ENCODE measurements around the gene MRPL32.

MRPL32 gene

DNA sequence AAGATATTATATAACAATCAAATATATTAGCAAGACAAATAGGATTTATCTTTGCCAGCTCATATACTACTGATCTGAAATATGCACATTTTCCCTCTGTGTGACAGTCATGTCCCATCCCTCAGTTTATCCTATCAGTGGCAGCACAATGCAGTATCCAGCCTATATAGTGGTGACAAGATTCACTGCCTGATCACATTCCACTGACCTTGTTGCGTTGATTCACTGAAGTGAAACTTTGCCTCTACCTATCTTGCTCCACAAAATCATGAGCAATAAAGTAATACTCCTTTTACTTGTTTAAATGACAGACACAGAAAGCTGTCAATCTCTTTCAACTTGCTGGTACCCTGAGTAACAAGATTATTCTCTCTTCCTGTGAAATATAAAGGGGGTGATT is 6.5 kb upstream of the MRPL32 start:
- Histone ChIP-seq H3K9me3 (no peaks in the 10 kb centered on the region), H3K27ac (no peak overlapping the region), H3K4me1 (peaks cover 28% of the 10 kb centered on the region), H4K20me1 (peaks cover 66% of the 10 kb centered on the region), H3K4me3 (no peak overlapping the region), H3K4me2 (no peak overlapping the region), H3K9ac (no peak overlapping the region), H3K27me3 (no peaks in the 10 kb centered on the region), H3K36me3 (peaks cover 74% of the 10 kb centered on the region)
- TF ChIP-seq Cebpa-rat (IDR thresholded peaks at IDR 0.05): no peak

DNA sequence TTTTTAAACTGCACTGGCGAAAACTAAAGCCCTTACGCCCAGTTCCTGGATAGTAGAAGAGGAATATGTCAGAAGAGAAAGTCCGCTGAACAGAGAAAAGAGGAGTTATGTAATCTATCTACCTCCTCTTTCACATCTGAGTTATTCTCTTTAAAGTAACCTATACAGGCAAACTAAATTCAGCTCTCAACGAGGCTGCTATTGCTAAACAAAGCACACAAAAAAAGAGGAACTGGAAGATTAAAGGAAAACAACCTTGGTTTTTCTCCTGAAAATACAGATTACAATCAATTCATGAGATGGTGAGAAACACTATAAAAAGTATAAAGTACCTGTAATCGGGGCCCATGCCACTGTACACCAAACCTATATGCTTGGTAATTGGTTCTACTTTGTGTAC is 6.0 kb upstream of the MRPL32 start:
- no peaks in the 10 kb centered on the region for H3K9me3 ChIP-seq
- peaks cover 72% of the 10 kb centered on the region for H4K20me1 ChIP-seq
- H3K27ac ChIP-seq: no peak overlapping the region
- no peak overlapping the region for H3K9ac ChIP-seq
- H3K4me1 ChIP-seq: peaks cover 32% of the 10 kb centered on the region
- no peak overlapping the region for H3K4me3 ChIP-seq
- H3K27me3 ChIP-seq: no peaks in the 10 kb centered on the region
- no peak for TF ChIP-seq Cebpa-rat (IDR thresholded peaks at IDR 0.05)
- no peak overlapping the region for H3K4me2 ChIP-seq
- peaks cover 68% of the 10 kb centered on the region for H3K36me3 ChIP-seq

- H4K20me1 ChIP-seq: peaks cover 77% of the 10 kb centered on the region
- H3K4me2 ChIP-seq: peak overlapping the region; percentile 90
- TF ChIP-seq Cebpa-rat (IDR thresholded peaks at IDR 0.05): no peak
- peaks cover 40% of the 10 kb centered on the region for H3K4me1 ChIP-seq
- no peak overlapping the region for H3K4me3 ChIP-seq
- peaks cover 43% of the 10 kb centered on the region for H3K36me3 ChIP-seq
- no peak overlapping the region for H3K9ac ChIP-seq
- H3K27me3 ChIP-seq: no peaks in the 10 kb centered on the region
- no peak overlapping the region for H3K27ac ChIP-seq
- H3K9me3 ChIP-seq: no peaks in the 10 kb centered on the region
Observed at GRCh38 chr7:42928754-42929153, 3.4 kb upstream of the MRPL32 start.

- Histone ChIP-seq H3K4me2 (peak overlapping the region; percentile 90), H3K36me3 (peaks cover 36% of the 10 kb centered on the region), H3K27ac (no peak overlapping the region), H3K4me3 (no peak overlapping the region), H4K20me1 (peaks cover 71% of the 10 kb centered on the region), H3K27me3 (no peaks in the 10 kb centered on the region), H3K9me3 (no peaks in the 10 kb centered on the region), H3K9ac (no peak overlapping the region; the same call in 1 of the 2 replicates), H3K4me1 (peaks cover 47% of the 10 kb centered on the region)
- no peak for TF ChIP-seq Cebpa-rat (IDR thresholded peaks at IDR 0.05)
Observed at GRCh38 chr7:42929449-42929848, 2.7 kb upstream of the MRPL32 start.

GRCh38 chr7:42930889-42931288 is 1.3 kb upstream of the MRPL32 start:
- Histone ChIP-seq H4K20me1 (peaks cover 56% of the 10 kb centered on the region), H3K9ac (peak overlapping the region; percentile 98), H3K4me3 (peak overlapping the region; percentile 99), H3K27ac (peak overlapping the region; percentile 90), H3K9me3 (no peaks in the 10 kb centered on the region), H3K27me3 (no peaks in the 10 kb centered on the region), H3K4me1 (peaks cover 48% of the 10 kb centered on the region), H3K36me3 (peaks cover 33% of the 10 kb centered on the region), H3K4me2 (peak overlapping the region; percentile 90)
- TF ChIP-seq Cebpa-rat (IDR thresholded peaks at IDR 0.05): no peak

GRCh38 chr7:42931447-42931833 is 736 bp upstream of the MRPL32 start:
- no peak for TF ChIP-seq Cebpa-rat (IDR thresholded peaks at IDR 0.05)
- H3K27me3 ChIP-seq: no peaks in the 10 kb centered on the region
- no peaks in the 10 kb centered on the region for H3K9me3 ChIP-seq
- H3K27ac ChIP-seq: peak overlapping the region; percentile 90
- H3K4me2 ChIP-seq: peak overlapping the region; percentile 90
- peaks cover 53% of the 10 kb centered on the region for H4K20me1 ChIP-seq
- H3K4me1 ChIP-seq: peaks cover 48% of the 10 kb centered on the region
- peaks cover 32% of the 10 kb centered on the region for H3K36me3 ChIP-seq
- H3K9ac ChIP-seq: peak overlapping the region; percentile 98
- peak overlapping the region; percentile 99 for H3K4me3 ChIP-seq

DNA sequence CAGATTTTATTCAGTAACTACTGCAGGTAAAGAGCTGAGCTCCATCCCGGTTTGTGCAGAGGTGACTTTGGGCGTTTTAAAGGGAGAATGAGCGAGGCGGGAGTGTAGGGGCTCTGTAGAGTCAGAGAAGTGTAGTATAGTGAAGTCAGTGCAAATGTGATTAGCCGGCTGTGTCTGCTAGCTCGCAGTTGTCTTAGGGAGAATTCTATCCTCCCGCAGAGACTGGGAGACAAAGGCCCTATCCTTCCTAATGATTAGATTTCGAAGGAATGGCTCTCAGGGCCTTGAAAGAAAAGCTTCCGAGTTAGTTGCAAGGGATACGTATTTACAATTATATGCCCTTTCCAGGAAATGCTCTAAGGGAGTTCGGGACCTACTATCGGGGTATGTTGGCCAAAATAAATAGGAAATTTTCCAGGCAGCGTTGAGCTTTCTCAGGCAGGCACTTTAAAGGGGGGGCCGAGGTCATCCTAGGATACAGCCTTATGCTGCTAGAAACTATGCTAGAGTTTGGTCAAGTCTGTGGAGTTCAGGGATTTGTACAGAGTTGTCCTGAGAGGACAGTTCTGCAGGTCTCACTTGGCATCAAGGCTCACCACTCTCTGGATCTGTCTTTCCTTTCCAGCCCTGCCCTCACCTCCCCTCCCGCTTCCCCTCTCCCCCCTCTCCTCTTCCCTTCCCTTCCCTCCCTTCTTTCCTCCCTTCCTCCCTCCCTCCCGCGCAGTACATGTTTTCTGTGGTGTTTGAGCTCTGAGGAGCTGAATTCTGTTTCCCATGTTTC is 825 bp downstream of the MRPL32 start:
- Histone ChIP-seq H4K20me1 (peaks cover 38% of the 10 kb centered on the region), H3K36me3 (peaks cover 27% of the 10 kb centered on the region)
- no peak for TF ChIP-seq Cebpa-rat (IDR thresholded peaks at IDR 0.05)

GRCh38 chr7:42934291-42934690 is 2.1 kb downstream of the MRPL32 start:
- Histone ChIP-seq H3K9me3 (no peaks in the 10 kb centered on the region), H3K4me2 (peak overlapping the region; percentile 93), H3K27ac (no peak overlapping the region), H3K4me3 (no peak overlapping the region), H3K9ac (no peak overlapping the region), H3K27me3 (no peaks in the 10 kb centered on the region), H3K36me3 (peaks cover 38% of the 10 kb centered on the region), H4K20me1 (peaks cover 25% of the 10 kb centered on the region), H3K4me1 (peaks cover 34% of the 10 kb centered on the region)
- TF ChIP-seq Cebpa-rat (IDR thresholded peaks at IDR 0.05): no peak

More for the DNA sequence above, 825 bp downstream of the MRPL32 start:
- Histone ChIP-seq H3K9me3 (no peaks in the 10 kb centered on the region), H3K4me2 (peak overlapping the region; percentile 93), H3K27me3 (no peaks in the 10 kb centered on the region), H3K4me1 (peaks cover 46% of the 10 kb centered on the region), H3K27ac (peak overlapping the region; percentile 90), H3K9ac (peak overlapping the region; percentile 98), H3K4me3 (peak overlapping the region; percentile 99)

GRCh38 chr7:42935861-42936260 is 3.7 kb downstream of the MRPL32 start:
- Histone ChIP-seq H3K4me1 (peaks cover 18% of the 10 kb centered on the region), H3K4me2 (no peak overlapping the region), H3K27ac (no peak overlapping the region), H3K4me3 (no peak overlapping the region), H3K9me3 (no peaks in the 10 kb centered on the region), H4K20me1 (peaks cover 9% of the 10 kb centered on the region), H3K36me3 (peaks cover 49% of the 10 kb centered on the region), H3K9ac (no peak overlapping the region), H3K27me3 (no peaks in the 10 kb centered on the region)
- no peak for TF ChIP-seq Cebpa-rat (IDR thresholded peaks at IDR 0.05)

- H3K9ac ChIP-seq: no peak overlapping the region
- peaks cover 49% of the 10 kb centered on the region for H3K36me3 ChIP-seq
- no peaks in the 10 kb centered on the region for H4K20me1 ChIP-seq
- no peak overlapping the region for H3K4me3 ChIP-seq
- no peak for TF ChIP-seq Cebpa-rat (IDR thresholded peaks at IDR 0.05)
- no peak overlapping the region for H3K4me2 ChIP-seq
- H3K4me1 ChIP-seq: no peaks in the 10 kb centered on the region
- H3K27ac ChIP-seq: no peak overlapping the region
- no peaks in the 10 kb centered on the region for H3K9me3 ChIP-seq
- H3K27me3 ChIP-seq: no peaks in the 10 kb centered on the region
Observed at GRCh38 chr7:42939457-42940240, 7.5 kb downstream of the MRPL32 start.

All from BLaER1 (cell line).